A673 (cell line): Measurements from ENCODE around the gene RNF145. TPM values are rescaled to one million over a fixed set of nuclear protein-coding genes. Genes with fewer than 3 reads are reported as not detected.

Experiments
- BruUV-seq: library from RNA; stranded (reverse); fragments of 400-500 nt; replicated peaks from 2 replicates; lab custom pipeline; 2021; lab: Mats Ljungman, UMichigan
- CTCF ChIA-PET: fragments of 300-600 bp; sonication (Branson Sonifier 250); formaldehyde crosslinking; loops from one replicate; lab custom pipeline; 2022; ENCODE audit warnings: antibody characterized with exemption; lab: Charles Lee
- POLR2A ChIA-PET: fragments of 300-600 bp; sonication (Branson Sonifier 250); formaldehyde crosslinking; loops from one replicate; lab custom pipeline; 2022; ENCODE audit warnings: antibody characterized with exemption; ENCODE audit not compliant: low non-redundant PET; lab: Charles Lee
- DNase-seq: peaks from one replicate; pipeline ENCODE4 v3.0.0-alpha.2; 2015; ENCODE audit warnings: low spot score
- H3K27ac ChIP-seq: fragments of 200-600 bp; sonication (generic); 2 replicates; pipeline ENCODE4 v1.5.1; 2016; ENCODE audit warnings: mixed run types, low read depth, mild to moderate bottlenecking, mixed read lengths, antibody characterized with exemption, low read length; ENCODE audit not compliant: poor library complexity, severe bottlenecking
- H3K27me3 ChIP-seq: fragments of 200-600 bp; sonication (generic); replicated peaks from 2 replicates; pipeline ENCODE4 v1.6.1; 2017; ENCODE audit warnings: mixed run types, low read depth, mild to moderate bottlenecking, mixed read lengths, antibody characterized with exemption, low read length; ENCODE audit not compliant: insufficient read depth, poor library complexity
- H3K36me3 ChIP-seq: fragments of 200-600 bp; sonication (generic); 2 replicates; pipeline ENCODE4 v1.6.1; 2016; ENCODE audit warnings: mixed run types, mild to moderate bottlenecking, mixed read lengths, antibody characterized with exemption, low read length; ENCODE audit not compliant: insufficient read depth, poor library complexity, severe bottlenecking
- H3K4me1 ChIP-seq: fragments of 200-600 bp; sonication (generic); 2 replicates; pipeline ENCODE4 v1.6.1; 2017; ENCODE audit warnings: mixed run types, mild to moderate bottlenecking, mixed read lengths, antibody characterized with exemption, low read length; ENCODE audit not compliant: insufficient read depth, poor library complexity, severe bottlenecking
- H3K4me3 ChIP-seq: fragments of 200-600 bp; sonication (generic); 2 replicates; pipeline ENCODE4 v1.5.1; 2016; ENCODE audit warnings: low read depth, mixed run types, mild to moderate bottlenecking, mixed read lengths, low read length; ENCODE audit not compliant: poor library complexity, severe bottlenecking
- H3K9me3 ChIP-seq: fragments of 200-600 bp; sonication (generic); 2 replicates; pipeline ENCODE4 v1.6.1; 2016; ENCODE audit warnings: mixed run types, low read depth, mild to moderate bottlenecking, mixed read lengths, antibody characterized with exemption, low read length; ENCODE audit not compliant: poor library complexity, severe bottlenecking
- EZH2 ChIP-seq: fragments of 200-600 bp; sonication (generic); IDR thresholded peaks from 2 replicates; pipeline ENCODE4 v1.6.1; 2017; ENCODE audit warnings: borderline replicate concordance, low read depth, mild to moderate bottlenecking, mixed read lengths, antibody characterized with exemption, low read length; ENCODE audit not compliant: poor library complexity, severe bottlenecking
- intact Hi-C: fragments of 100-400 bp; cut with micrococcal nuclease; formaldehyde crosslinking; loops from one replicate; pipeline ENCODE4 v1.10.0; 2022; ENCODE audit not compliant: unreplicated experiment
- total RNA-seq: library from RNA; stranded (reverse); gene quantifications from 2 replicates; pipeline ENCODE4 v1.2.3, GENCODE V29; 2021
- TF ChIP-seq, protein P1 (sequence below): fragments of 300-800, 200-600 bp; sonication (generic); conservative IDR thresholded peaks from 2 replicates; pipeline ENCODE4 v1.5.1; 2017; ENCODE audit warnings: low read depth, mild to moderate bottlenecking, antibody characterized with exemption, low read length, moderate library complexity, mixed read lengths

Gene RNF145
- total RNA-seq, 1 experiment from 2014 or later, result 132 TPM

- no peaks in the 10 kb centered on the region for H3K36me3 ChIP-seq
- BruUV-seq, result no TSS peak
- intact Hi-C loops, result no loop called here
- no peaks in the 10 kb centered on the region for H3K9me3 ChIP-seq
- POLR2A ChIA-PET, result no interaction called here
- CTCF ChIA-PET, result no interaction called here
- H3K4me3 ChIP-seq, result no peak overlapping the region
- no peak overlapping the region for H3K27ac ChIP-seq
- no peaks in the 10 kb centered on the region for H3K27me3 ChIP-seq
- no peak for DNase-seq
- TF ChIP-seq, protein P1, sequence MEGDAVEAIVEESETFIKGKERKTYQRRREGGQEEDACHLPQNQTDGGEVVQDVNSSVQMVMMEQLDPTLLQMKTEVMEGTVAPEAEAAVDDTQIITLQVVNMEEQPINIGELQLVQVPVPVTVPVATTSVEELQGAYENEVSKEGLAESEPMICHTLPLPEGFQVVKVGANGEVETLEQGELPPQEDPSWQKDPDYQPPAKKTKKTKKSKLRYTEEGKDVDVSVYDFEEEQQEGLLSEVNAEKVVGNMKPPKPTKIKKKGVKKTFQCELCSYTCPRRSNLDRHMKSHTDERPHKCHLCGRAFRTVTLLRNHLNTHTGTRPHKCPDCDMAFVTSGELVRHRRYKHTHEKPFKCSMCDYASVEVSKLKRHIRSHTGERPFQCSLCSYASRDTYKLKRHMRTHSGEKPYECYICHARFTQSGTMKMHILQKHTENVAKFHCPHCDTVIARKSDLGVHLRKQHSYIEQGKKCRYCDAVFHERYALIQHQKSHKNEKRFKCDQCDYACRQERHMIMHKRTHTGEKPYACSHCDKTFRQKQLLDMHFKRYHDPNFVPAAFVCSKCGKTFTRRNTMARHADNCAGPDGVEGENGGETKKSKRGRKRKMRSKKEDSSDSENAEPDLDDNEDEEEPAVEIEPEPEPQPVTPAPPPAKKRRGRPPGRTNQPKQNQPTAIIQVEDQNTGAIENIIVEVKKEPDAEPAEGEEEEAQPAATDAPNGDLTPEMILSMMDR, result no peak
- no peak for TF ChIP-seq EZH2
- no peaks in the 10 kb centered on the region for H3K4me1 ChIP-seq
Measured at GRCh38 chr5:159243385-159243784, 34.0 kb upstream of the RNF145 start.

DNA sequence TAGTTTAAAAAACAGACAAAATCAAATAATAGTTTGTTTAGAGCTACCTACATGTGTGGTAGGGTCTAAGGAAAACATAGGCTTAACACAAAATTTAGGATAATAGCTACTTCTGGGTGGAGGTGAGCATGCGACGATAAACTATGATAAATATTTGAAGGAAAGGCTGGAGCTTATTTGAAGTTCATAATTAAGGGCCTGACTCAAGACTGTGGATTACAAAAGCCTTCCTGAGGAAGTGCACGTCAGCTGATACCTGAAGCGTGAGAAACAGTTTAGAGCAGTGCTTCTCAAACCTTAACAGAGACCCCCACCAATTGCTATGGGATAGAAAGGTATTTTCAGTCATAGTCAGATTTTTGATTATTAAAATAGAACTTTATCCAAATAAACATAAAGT lies 33.3 kb upstream of the RNF145 start:
- no peak for DNase-seq
- H3K27ac ChIP-seq, result no peak overlapping the region
- no peaks in the 10 kb centered on the region for H3K9me3 ChIP-seq
- no peak overlapping the region for H3K4me3 ChIP-seq
- no peaks in the 10 kb centered on the region for H3K4me1 ChIP-seq
- intact Hi-C loops, result no loop called here
- TF ChIP-seq, protein P1, result no peak
- no peak for TF ChIP-seq EZH2
- POLR2A ChIA-PET, result interaction anchor here (0.6 kb wide), 1 partner anchor 26 kb away, joined by 3 read pairs; no protein-coding TSS in a partner anchor
- BruUV-seq, result no TSS peak
- no peaks in the 10 kb centered on the region for H3K36me3 ChIP-seq
- no peaks in the 10 kb centered on the region for H3K27me3 ChIP-seq
- CTCF ChIA-PET, result no interaction called here

DNA sequence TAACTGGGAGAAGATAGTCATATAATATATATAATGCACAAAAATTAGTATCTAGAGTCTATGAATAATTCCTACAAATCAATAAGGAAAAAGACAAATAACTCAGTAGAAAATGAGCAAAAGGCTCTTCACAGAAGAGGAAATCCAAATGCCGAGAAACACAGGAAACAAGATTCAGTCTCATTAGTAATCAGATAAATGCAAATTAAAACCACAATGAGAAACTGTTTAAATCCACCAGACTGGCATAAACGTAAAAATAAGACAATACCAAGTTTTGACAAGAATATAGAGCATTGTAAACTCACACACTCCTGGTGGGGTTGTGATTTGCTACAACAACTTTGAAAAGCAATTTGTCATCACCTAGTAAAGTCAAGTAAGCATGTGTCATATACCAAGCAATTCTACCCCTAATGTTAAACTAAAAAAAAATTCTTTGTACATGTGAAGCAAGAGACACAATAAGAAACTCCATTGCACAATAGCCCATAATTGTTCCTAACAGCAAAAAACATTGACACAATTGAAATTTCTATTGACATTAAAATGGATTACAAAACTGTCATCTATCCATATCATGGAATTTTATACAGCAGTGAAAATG lies 32.7 kb upstream of the RNF145 start:
- DNase-seq, result no peak
- Histone ChIP-seq H3K36me3 (no peaks in the 10 kb centered on the region), H3K27ac (no peak overlapping the region), H3K9me3 (no peaks in the 10 kb centered on the region), H3K4me3 (no peak overlapping the region), H3K4me1 (no peaks in the 10 kb centered on the region), H3K27me3 (no peaks in the 10 kb centered on the region)
- CTCF ChIA-PET, result no interaction called here
- intact Hi-C loops, result no loop called here
- TF ChIP-seq, protein P1, result no peak
- no peak for TF ChIP-seq EZH2
- no TSS peak for BruUV-seq
- POLR2A ChIA-PET, result interaction anchor here (0.6 kb wide), 1 partner anchor 26 kb away, joined by 3 read pairs; no protein-coding TSS in a partner anchor
